Lung (tissue), 12 donors: ENCODE results near the gene PABPN1L. TPM values are rescaled to one million over a fixed set of nuclear protein-coding genes. Genes with fewer than 3 reads are reported as not detected.

Experiments
- ATAC-seq: fragments of 200-7000 bp; cut with Tn5 transposase; one replicate; pipeline ENCODE4 v1.9.1; 2020; ENCODE audit warnings: moderate number of reproducible peaks; ENCODE audit not compliant: insufficient read depth, low FRiP score
- DNase-seq, 3 donors: peaks; one replicate each; pipeline ENCODE4 v3.0.0-alpha.2; 2013 to 2017
- H3K27ac ChIP-seq, 2 donors: one replicate each; pipeline ENCODE4 v1.5.1; 2013; ENCODE audit warnings: mild to moderate bottlenecking in 2 of 2, moderate library complexity in 2 of 2, control low read depth in 1 of 2, inconsistent platforms in 1 of 2, low read depth in 1 of 2, low read length in 1 of 2
- H3K27me3 ChIP-seq, 3 donors: one replicate each; pipeline ENCODE4 v1.5.1; 2013; ENCODE audit warnings: low read length in 2 of 3; ENCODE audit not compliant: control insufficient read depth in 3 of 3, insufficient read depth in 3 of 3
- H3K36me3 ChIP-seq, 4 donors: one replicate each; pipeline ENCODE4 v1.5.1; 2013; ENCODE audit warnings: low read length in 4 of 4, mild to moderate bottlenecking in 1 of 4, moderate library complexity in 1 of 4; ENCODE audit not compliant: control insufficient read depth in 4 of 4, insufficient read depth in 4 of 4
- H3K4me1 ChIP-seq, 5 donors: one replicate each; pipeline ENCODE4 v1.5.1; 2013; ENCODE audit warnings: low read length in 5 of 5, mild to moderate bottlenecking in 2 of 5, moderate library complexity in 1 of 5; ENCODE audit not compliant: control insufficient read depth in 5 of 5, insufficient read depth in 5 of 5
- H3K4me3 ChIP-seq: one replicate; pipeline ENCODE4 v1.5.1; 2013; ENCODE audit warnings: mild to moderate bottlenecking, control low read depth, moderate library complexity
- H3K9ac ChIP-seq, 2 donors: one replicate each; pipeline ENCODE4 v1.5.1; 2013; ENCODE audit warnings: low read length in 2 of 2, control low read depth in 1 of 2; ENCODE audit not compliant: insufficient read depth in 1 of 2
- H3K9me3 ChIP-seq, 4 donors: one replicate each; pipeline ENCODE4 v1.5.1; 2013; ENCODE audit warnings: low read length in 3 of 4, mild to moderate bottlenecking in 1 of 4, moderate library complexity in 1 of 4; ENCODE audit not compliant: control insufficient read depth in 4 of 4, insufficient read depth in 3 of 4
- CTCF ChIP-seq: IDR thresholded peaks from 2 replicates; pipeline ENCODE4 v1.5.1; 2012; ENCODE audit warnings: mild to moderate bottlenecking; ENCODE audit errors: control extremely low read depth, extremely low read depth
- WGBS, 2 donors: extraction: QIAGEN DNeasy Blood & Tissue Kit; methylation state at CpG; one replicate each; pipeline ENCODE4 v1.1.7; 2013; 5-methylcytosine and 5-hydroxymethylcytosine counted together
- polyA plus RNA-seq, 2 donors: library from polyadenylated mRNA; stranded (reverse); fragments of 200-250 nt; gene quantifications; one replicate each; pipeline ENCODE4 v1.2.1, GENCODE V29; 2013
- total RNA-seq, 2 donors: library from RNA; depleted of rRNA in 1 of 2; stranded (reverse); fragments of >200 nt in 1 of 2; gene quantifications; one replicate each; pipeline ENCODE4 v1.2.1, GENCODE V29; 2014 to 2021
- donor health status: control.
- donor health status: control.
- donor health status: Bipolar disorder and iron deficiency.
- donor health status: healthy.
- donor health status: DM: yes; HTN: yes; CAD: no.

PABPN1L gene
- total and polyA plus RNA-seq, 4 donors: 0.03 to 0.22 TPM; not detected in 2

DNA sequence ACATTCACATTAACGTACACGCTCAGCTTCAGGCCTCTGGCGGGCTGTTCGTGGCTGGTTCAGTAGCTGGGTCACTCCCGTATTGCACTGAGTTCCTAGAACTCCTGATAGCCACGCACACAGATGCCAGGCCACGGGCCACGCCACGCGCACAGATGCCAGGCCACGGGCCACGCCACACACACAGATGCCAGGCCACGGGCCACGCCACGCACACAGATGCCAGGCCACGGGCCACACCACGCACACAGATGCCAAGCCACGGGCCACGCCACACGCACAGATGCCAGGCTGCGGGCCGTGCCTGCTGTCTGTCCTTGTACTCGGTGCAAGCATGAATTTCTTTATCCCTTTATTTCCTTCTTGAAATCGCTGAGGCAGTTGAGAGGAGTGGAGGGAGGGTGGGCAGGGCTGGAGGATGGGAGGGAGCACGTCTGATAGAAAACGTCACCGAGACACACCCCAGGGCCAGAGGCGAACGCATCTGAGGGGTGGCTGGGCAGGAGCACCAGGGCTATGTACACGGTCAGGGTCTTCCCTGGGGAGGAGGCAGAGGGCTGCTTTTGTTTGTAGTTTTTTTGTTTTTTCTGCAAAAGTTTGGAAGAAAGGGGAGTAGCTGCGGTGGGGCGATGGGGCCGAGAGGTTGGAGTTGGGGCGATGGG, 8.6 kb upstream of the PABPN1L start:
- no peak for TF ChIP-seq CTCF
- DNase-seq: no peak
- WGBS, 2 donors: 92 to 93% methylated on average over 34 of the region's 34 CpGs
- peaks cover 0 to 5% (median 0%) of the 10 kb centered on the region in 4 donors for H3K9me3 ChIP-seq
- no peak overlapping the region for H3K27ac ChIP-seq
- peaks cover 0 to 1% (median 0%) of the 10 kb centered on the region in 5 donors for H3K4me1 ChIP-seq
- peaks cover 0 to 3% (median 0%) of the 10 kb centered on the region in 3 donors for H3K27me3 ChIP-seq
- no peak for ATAC-seq
- peaks cover 0 to 12% (median 0%) of the 10 kb centered on the region in 4 donors for H3K36me3 ChIP-seq
- H3K4me3 ChIP-seq: no peak overlapping the region
- no peak overlapping the region for H3K9ac ChIP-seq

DNA sequence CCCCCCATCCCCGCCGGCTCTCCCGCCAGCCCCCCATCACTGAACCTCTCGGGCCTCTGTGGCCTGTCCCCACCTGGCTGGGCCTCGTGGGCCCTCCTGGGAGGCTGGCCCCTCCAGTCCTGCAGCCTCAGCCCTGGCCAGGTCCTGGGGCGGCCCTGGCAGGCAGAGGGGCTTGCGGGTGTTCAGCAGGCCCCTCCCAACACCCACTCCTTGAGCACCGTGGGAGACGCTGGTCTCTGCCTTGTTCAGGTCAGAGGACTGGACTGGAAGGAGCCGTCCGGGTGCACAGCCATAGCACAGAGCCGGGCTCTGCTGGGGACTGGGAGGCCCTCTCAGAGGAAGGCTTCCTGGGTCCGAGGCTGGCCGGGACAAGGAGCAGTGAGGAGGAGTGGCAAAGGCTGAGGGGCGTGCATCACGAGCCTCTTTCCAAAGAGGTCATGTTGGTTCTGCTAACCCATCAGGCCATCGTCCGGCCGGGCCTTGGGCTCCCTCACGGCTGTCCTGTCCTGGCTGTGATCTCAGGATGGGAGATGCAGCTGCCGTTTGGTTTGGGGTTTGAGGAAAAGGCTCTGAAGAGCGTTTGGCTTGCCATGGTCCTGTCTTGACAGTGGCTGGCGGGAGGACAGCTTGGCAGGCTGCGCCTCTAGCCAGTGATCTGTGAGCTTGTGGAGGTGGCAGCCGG, 6.3 kb upstream of the PABPN1L start:
- DNase-seq (no peak), ATAC-seq (no peak)
- Histone ChIP-seq H3K9ac (no peak overlapping the region), H3K27me3 (peaks cover 0 to 3% (median 3%) of the 10 kb centered on the region in 3 donors), H3K4me1 (peaks cover 0 to 1% (median 0%) of the 10 kb centered on the region in 5 donors), H3K27ac (no peak overlapping the region), H3K4me3 (no peak overlapping the region), H3K36me3 (peaks cover 0 to 7% (median 0%) of the 10 kb centered on the region in 4 donors), H3K9me3 (no peaks in the 10 kb centered on the region)
- WGBS, 2 donors: 62 to 66% methylated on average over 25 of the region's 25 CpGs
- no peak for TF ChIP-seq CTCF

- H3K9me3 ChIP-seq: no peaks in the 10 kb centered on the region
- 70 to 75% methylated on average over 18 to 21 of the region's 21 CpGs for WGBS, 2 donors
- peaks cover 0 to 3% (median 3%) of the 10 kb centered on the region in 3 donors for H3K27me3 ChIP-seq
- H3K4me1 ChIP-seq: peaks cover 0 to 1% (median 0%) of the 10 kb centered on the region in 5 donors
- peaks cover 0 to 6% (median 0%) of the 10 kb centered on the region in 4 donors for H3K36me3 ChIP-seq
- ATAC-seq (no peak), DNase-seq (no peak)
- no peak overlapping the region for H3K4me3 ChIP-seq
- no peak overlapping the region for H3K9ac ChIP-seq
- no peak overlapping the region for H3K27ac ChIP-seq
- no peak for TF ChIP-seq CTCF
Measured at GRCh38 chr16:88871730-88872416, 5.4 kb upstream of the PABPN1L start.
